AG04450 (cell line): ENCODE data around the gene NME4. TPM values are rescaled to one million over a fixed set of nuclear protein-coding genes. Genes with fewer than 3 reads are reported as not detected.

Experiments used
- CTCF ChIA-PET: fragments of 300-600, 350-600 bp; formaldehyde crosslinking; extraction: SDS; loops from one replicate; lab custom pipeline; 2022; ENCODE audit warnings: antibody characterized with exemption, inconsistent platforms; lab: Charles Lee
- POLR2A ChIA-PET: fragments of 350-600 bp; formaldehyde crosslinking; extraction: SDS; loops from one replicate; lab custom pipeline; 2021; ENCODE audit warnings: antibody characterized with exemption, inconsistent platforms; lab: Yijun Ruan, JAX
- DNase-seq: peaks from one replicate; pipeline ENCODE4 v3.0.0-alpha.2; 2011; ENCODE audit warnings: low read depth, low spot score
- H3K27ac ChIP-seq: one replicate; pipeline ENCODE4 v1.5.1; 2012; ENCODE audit warnings: low read depth, low read length, control low read depth
- H3K27me3 ChIP-seq: one replicate; pipeline ENCODE4 v1.6.0; 2012; ENCODE audit warnings: low read length; ENCODE audit not compliant: control insufficient read depth, insufficient read depth
- H3K4me3 ChIP-seq: 2 replicates; pipeline ENCODE4 v1.5.1; 2011; ENCODE audit warnings: mild to moderate bottlenecking, low read depth, low read length, control low read depth
- H3K9me3 ChIP-seq: 2 replicates; pipeline ENCODE4 v1.5.1; 2012; ENCODE audit warnings: low read length; ENCODE audit not compliant: control insufficient read depth, insufficient read depth
- polyA plus RNA-seq: library from polyadenylated mRNA; depleted of rRNA; stranded (reverse); fragments of >200 nt; gene quantifications from 2 replicates; pipeline ENCODE4 v1.2.3, GENCODE V29; 2011
- TF ChIP-seq, protein P1 (sequence below): IDR thresholded peaks from 2 replicates; pipeline ENCODE4 v1.5.1; 2011; ENCODE audit warnings: low read depth, low read length, control low read depth, inconsistent platforms

Gene NME4
- polyA plus RNA-seq, 1 experiment = 156 TPM

DNA sequence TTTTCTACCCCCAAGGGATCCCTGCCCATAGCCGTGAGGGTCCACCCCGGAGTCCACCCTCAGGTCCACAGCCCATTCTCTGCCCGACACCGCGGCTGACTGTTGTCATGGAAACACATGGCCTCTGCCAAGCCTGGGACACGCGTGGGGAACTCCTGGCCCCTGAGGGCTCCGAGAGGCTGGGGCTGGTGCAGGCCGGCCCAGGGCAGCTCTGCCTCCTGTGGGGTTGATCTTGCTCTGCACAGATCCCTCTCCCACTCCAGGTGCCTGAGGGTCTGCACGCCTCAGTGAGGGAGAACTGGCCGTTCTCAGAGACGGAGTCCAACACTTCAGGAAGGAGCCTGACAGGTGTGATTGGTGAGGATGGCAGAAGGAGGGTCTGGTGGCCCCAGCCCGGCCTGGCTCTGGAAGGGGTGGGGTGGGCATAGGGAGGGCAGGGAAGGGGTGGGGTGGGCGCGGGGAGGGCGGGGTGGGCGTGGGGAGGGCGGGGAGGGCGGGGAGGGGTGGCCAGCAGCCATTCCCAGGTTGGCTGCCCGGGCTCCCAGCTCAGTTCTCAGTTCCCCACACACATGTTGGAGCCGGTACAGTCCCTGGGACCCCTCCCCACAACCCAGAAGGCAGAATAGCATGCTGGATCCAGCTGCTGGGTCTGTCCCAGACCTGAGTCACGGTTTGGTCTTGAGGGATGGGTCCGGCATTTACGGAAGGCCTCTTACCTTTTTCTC, 33.1 kb upstream of the NME4 start:
- ChIA-PET CTCF (interaction anchor here (1.0 to 1.9 kb wide), 2 partner anchors 129 to 257 kb away, joined by 3 to 4 read pairs; partner anchors contain the start of gene FAM234A), POLR2A (no interaction called here)

DNA sequence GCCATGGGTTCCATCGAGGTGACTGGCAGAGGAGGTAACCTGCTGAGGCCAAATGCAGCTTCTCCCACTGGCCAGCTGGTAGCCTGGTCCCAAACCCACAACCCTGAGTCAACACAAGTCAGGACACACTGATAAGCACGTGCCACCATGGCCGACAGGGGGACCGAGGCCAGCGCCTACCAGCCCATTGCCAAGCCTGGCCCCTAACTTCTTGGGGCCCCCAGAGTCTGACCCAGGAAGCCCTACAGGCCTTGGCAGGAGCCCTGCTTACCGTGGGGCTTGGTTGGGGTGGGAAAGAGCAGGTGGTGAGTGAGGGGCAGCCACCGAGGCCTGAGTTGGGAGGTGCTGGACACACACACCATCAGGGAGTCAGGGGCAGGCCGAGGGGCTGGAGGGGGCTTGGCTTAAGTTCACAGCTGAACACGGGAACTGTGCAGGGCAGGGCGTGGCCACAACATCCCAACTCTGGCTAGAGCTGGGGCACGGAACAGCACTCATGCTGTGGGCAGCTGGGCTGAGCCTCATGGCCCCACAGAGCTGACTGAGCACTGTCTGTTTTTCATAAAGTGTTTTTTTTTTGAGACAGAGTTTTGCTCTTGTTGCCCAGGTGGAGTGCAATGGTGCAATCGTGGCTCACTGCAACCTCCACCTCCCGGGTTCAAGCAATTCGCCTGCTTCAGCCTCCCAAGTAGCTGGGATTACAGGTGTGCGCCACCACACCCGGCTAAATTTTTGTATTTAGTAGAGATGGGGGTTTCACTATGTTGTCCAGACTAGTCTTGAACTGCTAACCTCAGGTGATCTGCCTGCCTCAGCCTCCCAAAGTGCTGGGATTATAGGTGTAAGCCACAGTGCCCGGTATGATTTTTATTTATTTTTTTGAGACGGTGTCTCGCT, 32.2 kb upstream of the NME4 start:
- no peak overlapping the region for H3K4me3 ChIP-seq
- H3K9me3 ChIP-seq = no peaks in the 10 kb centered on the region; the same call in 1 of the 2 replicates
- TF ChIP-seq, protein P1, sequence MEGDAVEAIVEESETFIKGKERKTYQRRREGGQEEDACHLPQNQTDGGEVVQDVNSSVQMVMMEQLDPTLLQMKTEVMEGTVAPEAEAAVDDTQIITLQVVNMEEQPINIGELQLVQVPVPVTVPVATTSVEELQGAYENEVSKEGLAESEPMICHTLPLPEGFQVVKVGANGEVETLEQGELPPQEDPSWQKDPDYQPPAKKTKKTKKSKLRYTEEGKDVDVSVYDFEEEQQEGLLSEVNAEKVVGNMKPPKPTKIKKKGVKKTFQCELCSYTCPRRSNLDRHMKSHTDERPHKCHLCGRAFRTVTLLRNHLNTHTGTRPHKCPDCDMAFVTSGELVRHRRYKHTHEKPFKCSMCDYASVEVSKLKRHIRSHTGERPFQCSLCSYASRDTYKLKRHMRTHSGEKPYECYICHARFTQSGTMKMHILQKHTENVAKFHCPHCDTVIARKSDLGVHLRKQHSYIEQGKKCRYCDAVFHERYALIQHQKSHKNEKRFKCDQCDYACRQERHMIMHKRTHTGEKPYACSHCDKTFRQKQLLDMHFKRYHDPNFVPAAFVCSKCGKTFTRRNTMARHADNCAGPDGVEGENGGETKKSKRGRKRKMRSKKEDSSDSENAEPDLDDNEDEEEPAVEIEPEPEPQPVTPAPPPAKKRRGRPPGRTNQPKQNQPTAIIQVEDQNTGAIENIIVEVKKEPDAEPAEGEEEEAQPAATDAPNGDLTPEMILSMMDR = no peak
- ChIA-PET CTCF (interaction anchor here (1.0 kb wide), 1 partner anchor 258 kb away, joined by 3 read pairs; no protein-coding TSS in a partner anchor), POLR2A (interaction anchor here (1.1 kb wide), 1 partner anchor 136 kb away, joined by 3 read pairs; the partner anchor contains the start of gene LUC7L)
- DNase-seq = no peak
- H3K27me3 ChIP-seq = no peaks in the 10 kb centered on the region
- no peak overlapping the region for H3K27ac ChIP-seq

More for the DNA sequence above, 33.1 kb upstream of the NME4 start:
- H3K4me3 ChIP-seq = no peak overlapping the region
- TF ChIP-seq, protein P1 = no peak
- H3K27ac ChIP-seq = no peak overlapping the region
- no peaks in the 10 kb centered on the region for H3K27me3 ChIP-seq
- no peaks in the 10 kb centered on the region; the same call in 1 of the 2 replicates for H3K9me3 ChIP-seq
- DNase-seq = no peak

DNA sequence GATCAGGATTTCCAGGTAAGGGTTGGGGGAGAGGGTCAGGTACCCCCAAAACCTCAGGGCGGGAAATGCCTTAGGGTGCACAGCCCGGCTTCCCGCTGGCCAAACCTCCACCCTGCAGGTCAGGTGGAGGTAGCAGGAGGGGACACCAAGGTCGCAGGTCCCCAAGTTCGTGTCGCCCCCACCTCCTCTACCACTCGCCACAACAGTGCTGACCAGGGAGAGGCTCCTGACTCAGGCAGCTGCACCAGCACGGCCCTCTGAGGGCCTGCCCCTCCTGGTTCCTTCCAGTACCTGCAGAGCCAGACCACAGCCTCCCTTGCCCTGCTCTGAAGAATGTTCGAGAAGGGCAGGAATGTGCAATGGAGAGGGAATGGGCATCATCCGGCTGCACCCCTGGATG, 30.5 kb upstream of the NME4 start:
- Histone ChIP-seq H3K9me3 (no peaks in the 10 kb centered on the region; the same call in 1 of the 2 replicates), H3K27ac (no peak overlapping the region), H3K4me3 (no peak overlapping the region), H3K27me3 (no peaks in the 10 kb centered on the region)
- DNase-seq = no peak
- CTCF ChIA-PET = no interaction called here
- TF ChIP-seq, protein P1 = no peak
- POLR2A ChIA-PET = no interaction called here

DNA sequence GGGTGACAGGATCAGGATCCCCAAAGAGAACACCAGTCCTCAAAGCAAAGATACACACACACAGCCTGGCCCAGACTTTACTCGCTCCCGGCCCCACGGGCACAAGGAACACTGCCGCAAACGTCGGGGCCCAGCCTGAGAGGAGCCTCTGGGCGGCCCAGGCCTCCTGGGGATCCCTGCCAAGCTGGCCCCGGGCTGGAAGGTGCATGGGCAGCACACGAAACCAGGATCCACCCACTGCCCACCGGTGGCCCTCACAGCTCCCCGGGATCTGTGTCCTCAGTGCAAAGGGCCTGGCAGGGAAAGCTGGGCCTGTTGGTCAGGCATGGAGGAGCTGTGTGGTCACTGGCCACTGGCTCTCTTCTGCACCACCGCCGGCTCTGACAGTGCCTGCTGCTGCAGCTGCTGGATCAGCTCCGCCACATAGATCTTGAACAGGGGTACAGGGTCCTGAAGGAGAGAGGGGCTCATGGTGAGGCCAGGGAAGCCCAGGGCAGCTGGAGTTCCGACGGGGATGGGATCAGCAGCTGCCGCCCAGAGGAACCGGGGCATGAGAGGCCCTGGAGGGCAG, 29.6 kb upstream of the NME4 start:
- no peak for DNase-seq
- ChIA-PET POLR2A (no interaction called here), CTCF (no interaction called here)
- Histone ChIP-seq H3K4me3 (no peak overlapping the region), H3K27ac (no peak overlapping the region), H3K27me3 (no peaks in the 10 kb centered on the region), H3K9me3 (no peaks in the 10 kb centered on the region; the same call in 1 of the 2 replicates)
- TF ChIP-seq, protein P1 = no peak
